GM19043 (cell line): ENCODE measurements around the gene SCUBE1.

Source experiments
- ATAC-seq: cut with Tn5 transposase; IDR thresholded peaks from one replicate; pipeline ENCODE4 v1.9.1; 2021; ENCODE audit warnings: low read depth; ENCODE audit not compliant: unreplicated experiment

SCUBE1 gene

GRCh38 chr22:43187171-43188099 is 155.7 kb downstream of the SCUBE1 start:
- peak; percentile 69 for ATAC-seq

DNA sequence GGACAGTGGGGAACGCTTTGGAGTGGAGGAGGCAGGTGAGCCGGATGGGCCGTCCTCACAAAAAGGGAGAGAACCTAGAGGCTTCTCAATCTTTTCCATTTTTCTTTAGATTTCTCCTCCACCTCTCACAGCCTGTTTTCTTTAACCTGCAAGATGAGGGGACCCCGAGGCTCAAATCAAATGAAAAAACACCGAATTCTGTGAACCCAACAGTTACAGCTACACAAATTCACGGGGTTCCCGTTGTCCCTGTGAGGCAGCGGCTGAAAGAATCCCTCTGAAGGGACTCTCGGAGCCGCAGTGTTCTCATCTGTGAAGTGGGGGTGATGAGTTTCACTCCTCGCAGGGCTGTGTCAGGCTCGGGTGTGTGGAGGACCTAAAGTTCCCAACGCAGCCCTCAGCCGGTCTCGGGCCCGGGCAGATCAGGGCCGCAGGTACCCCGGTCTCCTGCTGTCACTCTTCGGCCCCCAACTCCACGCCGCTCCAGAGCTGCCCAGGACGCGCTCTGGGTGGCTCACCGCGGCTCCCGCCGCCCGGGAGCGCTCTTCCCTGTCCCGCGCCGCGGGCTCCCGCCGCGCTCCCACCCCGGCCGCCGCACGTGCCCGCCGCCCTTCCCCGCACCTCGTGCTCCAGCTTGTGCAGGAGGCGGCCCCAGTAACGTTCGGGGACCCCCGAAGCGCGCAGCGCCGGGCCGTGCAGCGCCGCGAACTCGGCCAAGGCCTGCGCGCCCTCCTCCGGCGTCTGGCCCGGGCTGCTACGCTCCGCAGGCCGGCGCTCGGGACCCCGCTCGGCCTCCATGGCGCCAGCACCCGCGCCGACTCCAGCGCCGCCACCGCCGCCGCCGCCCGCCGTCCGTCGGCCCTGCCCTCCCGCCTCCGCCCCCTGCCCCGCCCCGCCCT is 156.7 kb downstream of the SCUBE1 start, which contains the start of gene TTLL12:
TTLL12 (minus strand) TSS at position 863 of the 899 bp plus-strand sequence; CDS start at position 798, 65 bp downstream.
- ATAC-seq: no peak

DNA sequence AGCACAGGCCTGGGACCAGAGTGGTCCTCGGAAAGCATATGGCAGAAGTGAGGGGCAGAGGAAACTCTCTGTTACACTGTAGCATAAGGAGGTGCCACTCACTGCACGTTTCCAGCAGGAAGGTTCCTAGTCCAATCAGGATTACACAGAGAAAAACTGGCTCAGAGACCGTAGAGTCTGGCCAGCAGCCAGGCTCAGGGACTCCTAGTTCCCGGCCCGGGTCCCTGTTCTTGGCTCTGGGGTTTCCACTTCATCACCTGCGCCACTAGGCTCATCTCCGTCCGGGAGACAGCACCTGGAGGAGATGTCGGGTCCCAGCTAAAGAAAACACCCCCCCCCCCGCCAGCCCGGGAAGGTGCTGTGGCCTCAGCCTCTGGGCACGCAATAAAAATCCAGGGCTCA is 157.3 kb downstream of the SCUBE1 start:
- no peak for ATAC-seq

GRCh38 chr22:43183496-43184277 is 159.5 kb downstream of the SCUBE1 start:
- ATAC-seq: no peak

DNA sequence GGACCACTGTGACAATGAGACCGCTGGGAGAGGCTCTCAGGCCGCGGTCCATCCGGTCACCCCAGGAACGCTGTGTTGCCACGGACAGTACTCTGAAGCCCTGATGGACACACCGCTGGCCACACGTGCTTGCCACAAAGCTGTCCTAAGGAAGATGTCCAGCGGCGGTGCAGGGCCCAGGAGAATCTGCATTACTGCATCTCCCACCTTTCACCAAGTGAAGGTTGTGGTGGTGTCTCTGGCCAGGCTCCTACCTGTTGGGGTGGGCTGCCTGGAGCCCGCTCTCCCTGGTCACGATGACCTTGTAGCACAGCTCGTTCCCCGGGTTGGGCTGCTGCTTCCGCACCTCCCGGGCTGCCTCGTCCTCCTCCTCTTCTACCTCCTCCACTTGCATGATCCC is 160.4 kb downstream of the SCUBE1 start:
- no peak for ATAC-seq

DNA sequence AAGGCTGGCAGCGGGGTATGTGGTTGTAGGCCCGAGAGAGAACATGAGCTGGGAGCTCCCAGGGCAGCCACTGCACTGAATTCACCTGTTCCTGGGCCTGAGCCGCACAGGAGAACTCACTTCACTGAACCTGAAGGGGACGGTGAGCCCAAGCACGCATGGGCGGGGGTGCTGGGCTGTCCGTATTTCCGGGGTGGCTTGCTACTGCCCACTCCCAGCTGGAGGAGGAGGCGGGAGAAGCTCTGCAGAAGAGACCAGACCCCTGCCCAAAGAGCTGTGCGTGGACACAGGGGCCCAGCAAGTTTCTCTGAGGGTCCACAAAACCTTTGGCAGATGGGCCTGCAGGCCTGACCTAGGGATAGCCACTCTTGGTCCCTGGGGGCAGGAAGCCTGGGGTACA is 161.1 kb downstream of the SCUBE1 start:
- no peak for ATAC-seq

- no peak for ATAC-seq
These were observed 161.7 kb downstream of the SCUBE1 start for GRCh38 chr22:43181321-43182076.

DNA sequence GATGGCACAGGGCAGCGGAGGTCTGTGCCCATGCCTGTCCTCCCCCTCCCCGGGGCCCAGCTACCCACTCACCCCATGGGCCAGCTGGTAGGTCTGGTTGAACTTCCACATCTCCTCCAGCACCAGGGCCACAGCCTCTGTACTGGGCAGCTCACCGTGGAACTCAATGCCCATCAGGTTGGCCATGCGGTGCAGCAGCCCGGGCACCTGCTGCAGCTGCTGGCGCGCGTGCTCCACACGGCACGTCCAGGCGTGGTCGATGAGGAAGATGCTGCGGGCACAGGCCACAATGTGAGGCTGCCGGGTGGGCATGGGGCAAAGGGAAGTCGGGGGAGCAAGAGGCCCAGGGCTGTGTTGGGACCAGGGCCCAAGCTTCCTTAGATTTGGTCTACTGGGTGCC is 162.5 kb downstream of the SCUBE1 start:
- ATAC-seq: no peak

- no peak for ATAC-seq
These were observed 163.3 kb downstream of the SCUBE1 start for GRCh38 chr22:43179911-43180195.

DNA sequence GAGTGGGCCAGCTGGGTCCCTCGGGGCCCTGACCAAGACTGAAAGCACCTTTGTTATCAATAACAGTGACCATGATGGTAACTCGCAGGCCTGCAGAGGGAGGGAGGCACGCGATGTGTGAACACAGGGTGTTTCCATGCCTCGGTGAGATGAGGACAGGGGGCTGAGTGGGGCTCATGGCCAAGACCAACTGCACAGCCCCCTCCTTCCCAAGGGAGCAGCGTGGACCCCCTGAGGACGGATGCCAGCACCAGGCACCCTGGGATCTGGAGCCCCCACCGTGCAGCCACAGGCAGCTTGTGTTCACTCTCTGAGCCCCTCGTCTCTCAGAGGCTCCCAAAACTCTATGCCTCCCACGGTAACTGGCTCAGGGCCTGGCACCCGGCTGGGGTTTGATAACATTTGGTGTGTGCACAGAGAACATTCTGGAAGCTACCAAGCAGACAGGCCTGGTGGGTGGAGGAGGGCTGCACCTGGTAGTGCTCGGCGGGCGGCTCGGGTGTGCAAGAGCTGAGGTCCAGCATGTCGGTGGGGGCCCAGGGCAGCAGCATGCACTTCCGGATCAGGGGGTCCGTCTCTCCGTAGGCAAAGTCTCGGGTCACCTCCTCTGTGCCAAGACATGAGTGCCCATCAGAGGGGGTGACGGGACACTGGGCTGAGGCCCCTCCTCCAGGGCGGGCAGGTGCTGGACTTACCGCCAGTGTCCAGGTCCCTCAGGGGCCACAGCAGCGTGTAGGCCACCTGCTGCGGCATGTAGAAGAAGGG is 163.8 kb downstream of the SCUBE1 start:
- no peak for ATAC-seq

DNA sequence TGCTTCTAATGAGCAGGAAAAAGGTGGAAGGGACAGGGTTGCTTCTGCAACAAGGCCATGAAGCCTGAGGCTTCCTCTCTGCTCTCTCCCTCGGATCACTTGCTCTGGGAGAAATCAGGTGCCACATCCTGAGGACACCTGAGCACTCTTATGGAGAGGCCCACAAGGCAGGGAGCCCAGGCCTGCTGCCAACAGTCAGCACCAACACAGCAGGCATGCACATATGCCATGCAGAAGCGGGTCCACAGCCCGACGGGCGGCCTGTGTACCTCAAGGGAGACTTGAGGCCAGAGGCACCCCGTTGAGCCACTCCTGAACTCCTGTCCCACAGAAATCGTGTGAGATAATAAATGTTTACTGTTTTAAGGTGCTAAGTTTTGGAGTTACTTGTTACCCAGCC is 165.7 kb downstream of the SCUBE1 start:
- no peak for ATAC-seq

DNA sequence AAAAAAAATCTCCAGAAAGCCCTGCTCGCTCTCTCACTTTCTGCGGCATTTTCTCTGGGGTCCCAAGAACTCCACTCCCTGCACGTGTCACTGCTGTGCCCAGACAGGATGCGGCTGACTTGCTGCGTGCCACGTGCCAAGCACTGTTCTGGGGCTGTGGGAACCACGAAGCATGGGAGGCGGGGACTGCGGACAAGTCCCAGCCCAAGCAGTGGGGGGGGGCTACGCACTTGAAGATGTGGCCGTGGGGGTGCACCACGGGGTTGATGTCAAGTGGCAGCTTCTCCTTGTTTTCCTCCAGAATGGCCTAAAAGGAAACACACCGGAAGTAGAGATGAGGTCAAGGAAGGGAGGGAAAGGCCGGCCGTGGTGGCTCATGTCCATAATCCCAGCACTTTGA is 167.1 kb downstream of the SCUBE1 start:
- no peak for ATAC-seq

DNA sequence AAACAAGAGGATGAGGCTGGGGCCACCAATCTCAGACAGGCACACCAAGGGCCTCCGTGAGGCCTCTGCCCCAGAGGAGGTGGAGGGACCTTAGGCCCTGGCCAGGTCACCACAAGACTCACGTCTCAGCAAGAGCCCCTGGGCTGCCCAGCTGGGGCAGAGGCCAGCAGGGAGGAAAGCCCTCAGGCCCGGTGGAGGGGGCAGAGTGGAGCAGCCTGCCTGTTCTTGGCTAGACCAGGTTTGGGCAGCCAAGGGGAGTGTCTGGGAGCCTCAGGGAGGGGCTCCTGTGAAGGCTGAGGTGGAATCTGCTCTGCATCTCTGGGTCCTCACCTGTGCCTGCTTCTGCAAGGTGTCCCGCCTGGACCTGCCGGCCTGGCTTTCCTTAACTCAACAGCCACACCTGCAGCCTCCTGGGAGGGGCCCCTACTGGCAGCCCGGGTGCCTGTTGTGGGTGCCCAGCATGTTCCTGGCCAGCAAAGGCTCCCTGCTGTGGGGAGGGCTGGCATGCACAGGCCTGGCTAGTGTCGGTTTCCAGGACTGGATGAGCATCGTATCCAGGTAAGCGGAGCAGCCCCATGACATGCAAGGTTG is 168.1 kb downstream of the SCUBE1 start:
- no peak for ATAC-seq

GRCh38 chr22:43173976-43174720 is 169.0 kb downstream of the SCUBE1 start:
- no peak for ATAC-seq

DNA sequence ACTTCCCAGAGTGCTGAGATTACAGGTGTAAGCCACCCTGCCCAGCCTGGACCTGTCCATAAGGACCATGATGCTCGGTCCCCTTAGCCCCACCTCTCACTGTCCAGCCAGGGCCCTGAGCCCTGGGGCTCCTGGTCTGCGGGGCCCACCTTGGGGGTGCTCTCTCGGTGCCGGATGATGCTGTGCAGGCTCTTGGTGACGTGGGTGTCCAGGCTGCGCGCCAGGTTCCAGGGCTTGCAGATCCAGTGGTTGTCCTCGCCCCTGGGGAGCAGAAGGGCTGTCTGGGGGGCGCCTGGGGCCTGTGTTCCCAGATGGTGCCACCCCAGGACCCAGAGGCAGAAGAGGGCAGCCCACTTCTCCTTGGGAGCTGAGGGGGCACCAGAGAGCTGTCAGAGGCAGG is 169.6 kb downstream of the SCUBE1 start:
- no peak for ATAC-seq

DNA sequence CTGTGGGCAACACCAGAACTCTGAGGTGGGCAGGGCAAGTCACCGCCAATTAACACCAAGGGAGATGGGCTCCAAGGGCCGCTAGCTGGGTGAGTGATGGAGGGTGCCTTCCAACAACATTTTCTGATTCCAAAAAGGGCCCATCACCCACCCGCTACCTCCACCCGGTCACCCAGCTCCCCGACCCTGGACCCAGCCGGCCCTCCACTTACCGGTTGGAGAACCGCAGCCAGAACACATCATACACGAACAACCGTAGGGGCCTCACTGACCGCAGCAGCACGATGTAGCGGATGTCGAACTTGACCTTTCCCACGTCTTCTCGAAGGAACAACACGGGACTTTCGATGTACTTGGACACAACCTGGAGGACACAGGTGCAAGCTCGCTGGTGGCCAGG is 171.0 kb downstream of the SCUBE1 start:
- ATAC-seq: no peak

DNA sequence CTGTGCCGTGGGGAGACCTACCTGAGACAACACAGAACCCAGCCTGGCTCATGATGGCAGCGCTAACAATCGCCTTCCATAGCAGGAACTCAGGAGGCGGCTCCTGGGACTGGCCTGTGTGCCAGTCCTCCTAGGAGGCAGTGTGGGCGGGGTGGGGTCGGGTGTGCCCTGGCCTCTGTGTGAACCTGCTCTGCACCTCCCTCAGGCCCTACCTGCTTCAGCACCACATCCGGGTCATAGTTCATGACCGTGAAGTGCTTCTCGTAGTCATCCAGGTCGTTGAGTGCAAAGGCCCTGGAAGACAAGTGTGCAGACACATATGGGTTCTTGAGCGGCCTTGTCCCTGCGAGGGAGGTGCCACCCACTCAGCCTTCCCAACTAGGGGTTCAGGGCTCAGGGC is 171.6 kb downstream of the SCUBE1 start:
- no peak for ATAC-seq

- no peak for ATAC-seq
These were observed 172.1 kb downstream of the SCUBE1 start for GRCh38 chr22:43171019-43171491.
